Heart left ventricle (tissue), 13 donors: Measurements from ENCODE around the gene GGCT.

Experiments
- POLR2A ChIP-seq, 2 donors: fragments of 450-650 bp; IDR thresholded peaks; one replicate each; pipeline ENCODE4 v1.6.1; 2017; ENCODE audit warnings: antibody characterized with exemption in 2 of 2, mild to moderate bottlenecking in 2 of 2, moderate library complexity in 2 of 2
- TF ChIP-seq, protein P1 (sequence below), 12 donors: fragments of 200-600 bp; sonication (generic) in 4 of 12; IDR thresholded peaks; one replicate each; pipeline versions ENCODE4 v1.5.0 to v1.8.0; 2018 to 2022; ENCODE audit warnings: antibody characterized with exemption in 12 of 12, mild to moderate bottlenecking in 5 of 12
- donor health status: ischemic (EF 13 %, LVEDD 7.1; RV severe dilation, severe dysfunction).
- donor health status: DM: no; HTN: yes; CAD: no.
- donor health status: DM: no; HTN: no; CAD: no.
- donor health status: ischemic (EF 25% LVEDD 6.9; RV normal size, moderate dysfunction).
- donor health status: ischemic (EF 25% LVEDD 5.7; RV mildly dilated, moderate dysfunction).
- donor health status: ischemic (EF 35%, LVEDD 5.7; RV mildly dilated, moderate dysfunction).
- donor health status: nonischemic (EF 11% LVEDD 7.7; RV severe dilation, severe dysfunction).
- donor health status: DM: yes; HTN: yes; CAD: no.
- donor health status: PGD.
- donor health status: ischemic (EF 29% LVEDD 5.4; RV normal size, mild dysfunction).
- donor health status: nonischemic (EF 23%, LVEDD 6.1; RV moderate dilation, normal function).

DNA sequence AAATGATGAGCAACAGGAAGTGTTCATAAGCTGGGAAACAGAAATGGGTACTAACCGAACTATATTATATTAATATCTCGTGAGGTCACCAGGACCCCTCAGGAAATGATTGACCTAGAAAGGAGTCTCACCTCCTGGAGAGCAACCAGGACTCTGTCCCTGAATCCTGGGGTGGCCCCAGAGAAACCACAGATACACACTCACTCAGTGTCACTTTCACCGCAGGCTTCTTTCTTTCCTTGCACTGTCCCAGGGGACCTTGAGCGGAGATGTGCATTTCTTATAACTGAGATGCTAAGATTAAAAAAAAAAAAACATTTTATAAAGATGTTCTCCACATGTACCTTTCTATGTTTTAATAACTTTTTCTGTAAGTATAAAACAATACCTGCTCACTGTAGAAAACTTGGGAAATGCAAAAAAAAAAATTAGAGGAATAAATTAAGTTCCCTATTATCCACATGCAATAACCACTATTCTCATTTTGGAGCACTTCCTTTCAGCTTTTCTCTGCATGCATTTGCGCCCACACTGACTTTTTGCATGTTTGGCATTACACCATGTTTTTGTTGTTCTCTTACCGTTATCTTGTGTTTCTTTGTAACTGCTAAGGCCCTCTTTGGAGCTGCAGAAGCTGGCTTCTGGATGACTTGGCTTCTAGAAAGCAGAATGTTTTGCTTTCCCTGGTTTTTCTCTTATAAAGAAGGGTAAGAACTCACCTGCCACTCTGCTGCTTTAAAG lies 41.1 kb downstream of the GGCT start:
- TF ChIP-seq, protein P1, sequence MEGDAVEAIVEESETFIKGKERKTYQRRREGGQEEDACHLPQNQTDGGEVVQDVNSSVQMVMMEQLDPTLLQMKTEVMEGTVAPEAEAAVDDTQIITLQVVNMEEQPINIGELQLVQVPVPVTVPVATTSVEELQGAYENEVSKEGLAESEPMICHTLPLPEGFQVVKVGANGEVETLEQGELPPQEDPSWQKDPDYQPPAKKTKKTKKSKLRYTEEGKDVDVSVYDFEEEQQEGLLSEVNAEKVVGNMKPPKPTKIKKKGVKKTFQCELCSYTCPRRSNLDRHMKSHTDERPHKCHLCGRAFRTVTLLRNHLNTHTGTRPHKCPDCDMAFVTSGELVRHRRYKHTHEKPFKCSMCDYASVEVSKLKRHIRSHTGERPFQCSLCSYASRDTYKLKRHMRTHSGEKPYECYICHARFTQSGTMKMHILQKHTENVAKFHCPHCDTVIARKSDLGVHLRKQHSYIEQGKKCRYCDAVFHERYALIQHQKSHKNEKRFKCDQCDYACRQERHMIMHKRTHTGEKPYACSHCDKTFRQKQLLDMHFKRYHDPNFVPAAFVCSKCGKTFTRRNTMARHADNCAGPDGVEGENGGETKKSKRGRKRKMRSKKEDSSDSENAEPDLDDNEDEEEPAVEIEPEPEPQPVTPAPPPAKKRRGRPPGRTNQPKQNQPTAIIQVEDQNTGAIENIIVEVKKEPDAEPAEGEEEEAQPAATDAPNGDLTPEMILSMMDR (IDR thresholded peaks at IDR 0.05): no peak
- TF ChIP-seq POLR2A (IDR thresholded peaks at IDR 0.05): no peak
